Astrocyte of the cerebellum (primary cell): Measurements from ENCODE around the gene ITK.
"Not testable (repeated sequence)": the region's sequence is repeated elsewhere in the genome, so short reads cannot be mapped to it uniquely, and the experiment has no call there.

Experiments
- DNase-seq: peaks from one replicate; pipeline ENCODE4 v3.0.0-alpha.2; 2011; ENCODE audit warnings: low read depth
- H3K4me3 ChIP-seq: 2 replicates; pipeline ENCODE4 v1.5.1; 2011; ENCODE audit warnings: mild to moderate bottlenecking, low read depth, low read length, moderate library complexity
- CTCF ChIP-seq: IDR thresholded peaks from 2 replicates; pipeline ENCODE4 v1.5.1; 2012; ENCODE audit warnings: low read length, low read depth, moderate library complexity, mild to moderate bottlenecking; ENCODE audit errors: missing control alignments
- in situ Hi-C: cut with HindIII; loops from 2 replicates; pipeline ENCODE4 v1.10.0; 2017; ENCODE audit warnings: low sequenced_read_pairs

Gene ITK

GRCh38 chr5:157203417-157203816 is 22.8 kb downstream of the ITK start:
- TF ChIP-seq CTCF, result no peak
- in situ Hi-C loops, result no loop called here
- H3K4me3 ChIP-seq, result no peak overlapping the region
- no peak for DNase-seq

DNA sequence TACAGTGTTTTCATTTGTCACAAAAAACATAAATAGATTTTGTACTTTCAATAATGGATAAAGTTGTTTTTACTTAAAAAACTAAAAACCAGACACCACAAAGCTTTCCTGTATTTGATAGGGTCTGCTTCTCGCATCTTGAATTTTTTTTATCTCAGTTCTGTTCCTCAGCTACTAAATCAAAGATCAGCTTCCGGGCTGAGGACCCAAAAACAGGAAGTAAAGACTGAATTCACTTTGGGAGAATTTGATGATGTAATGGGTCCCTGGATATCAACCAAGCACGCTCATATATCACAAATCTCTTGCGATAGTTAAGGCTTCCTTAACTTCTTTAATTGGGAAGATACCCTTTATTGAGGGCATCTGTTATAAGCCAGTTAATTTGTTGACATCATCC is 24.1 kb downstream of the ITK start:
- no peak overlapping the region for H3K4me3 ChIP-seq
- no peak for TF ChIP-seq CTCF
- DNase-seq, result no peak
- in situ Hi-C loops, result no loop called here

DNA sequence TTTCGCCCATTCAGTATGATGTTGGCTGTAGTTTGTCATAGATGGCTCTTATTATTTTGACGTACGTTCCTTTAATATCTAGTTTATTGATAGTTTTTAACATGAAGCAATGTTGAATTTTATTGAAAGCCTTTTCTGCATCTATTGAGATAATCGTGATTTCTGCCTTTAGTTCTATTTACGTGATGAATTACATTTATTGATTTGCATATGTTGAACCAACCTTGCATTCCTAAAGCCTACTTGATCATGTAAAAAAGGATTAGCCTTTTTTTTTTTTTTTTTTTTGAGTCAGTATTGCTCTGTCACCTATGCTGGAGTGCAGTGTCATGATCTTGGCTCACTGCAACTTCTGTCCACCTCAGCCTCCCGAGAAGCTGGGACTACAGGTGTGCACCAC is 25.1 kb downstream of the ITK start:
- H3K4me3 ChIP-seq, result no peak overlapping the region
- no peak for DNase-seq
- in situ Hi-C loops, result no loop called here
- TF ChIP-seq CTCF, result no peak

DNA sequence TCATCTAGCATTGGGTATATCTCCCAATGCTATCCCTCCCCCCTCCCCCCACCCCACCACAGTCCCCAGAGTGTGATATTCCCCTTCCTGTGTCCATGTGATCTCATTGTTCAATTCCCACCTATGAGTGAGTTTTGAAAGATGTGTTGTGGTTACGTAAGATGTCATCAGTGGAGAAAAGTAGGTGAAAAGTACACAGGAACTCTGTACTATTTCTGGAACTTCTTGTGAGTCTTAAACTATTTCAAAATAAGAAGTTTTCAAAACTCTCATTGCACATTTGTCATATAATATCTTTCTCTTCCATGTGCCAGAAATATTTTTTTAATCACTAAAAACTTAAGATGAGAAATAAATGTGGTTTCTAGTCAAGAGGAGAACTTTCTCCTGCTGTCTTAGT is 30.0 kb downstream of the ITK start:
- in situ Hi-C loops, DNase-seq, H3K4me3 ChIP-seq: not testable (repeated sequence)

GRCh38 chr5:157212307-157212706 is 31.7 kb downstream of the ITK start:
- no peak for DNase-seq
- in situ Hi-C loops, result no loop called here
- H3K4me3 ChIP-seq, result no peak overlapping the region
- no peak for TF ChIP-seq CTCF

DNA sequence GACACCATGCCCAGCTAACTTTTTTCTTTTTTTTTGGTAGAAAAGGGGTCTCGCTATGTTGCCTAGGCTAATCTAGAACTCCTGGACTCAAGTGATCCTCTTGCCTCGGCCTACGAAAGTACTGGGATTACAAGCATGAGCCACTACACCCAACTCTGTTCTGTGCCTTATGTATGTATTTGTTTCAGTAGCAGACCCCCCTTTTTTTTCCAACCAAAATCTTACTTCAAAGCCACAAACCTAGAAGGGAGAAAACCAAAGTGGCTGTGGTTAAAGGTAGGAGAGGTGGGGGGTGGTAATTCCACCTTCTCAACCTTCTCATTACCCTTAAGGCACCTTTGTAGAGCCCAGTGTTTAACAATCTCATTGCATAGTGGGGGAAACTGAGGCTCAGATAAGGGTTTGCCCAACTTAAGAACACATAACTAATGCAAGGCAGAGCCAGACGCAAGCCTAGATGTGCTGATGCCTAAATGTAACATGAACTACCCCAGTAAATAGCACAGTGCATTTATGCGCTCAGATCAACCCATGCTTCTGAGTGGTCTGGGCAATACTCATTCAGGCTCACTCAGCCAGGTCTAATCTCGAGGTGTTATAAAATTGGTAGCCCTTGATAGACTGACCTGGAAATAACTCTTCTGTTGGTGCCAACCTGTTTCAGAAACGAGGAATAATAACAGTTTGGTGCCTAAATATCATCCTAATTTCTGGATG is 33.0 kb downstream of the ITK start:
- H3K4me3 ChIP-seq, result no peak overlapping the region
- no peak for TF ChIP-seq CTCF
- in situ Hi-C loops, result no loop called here
- no peak for DNase-seq

- no peak overlapping the region for H3K4me3 ChIP-seq
- no peak for TF ChIP-seq CTCF
- in situ Hi-C loops, result no loop called here
- no peak for DNase-seq
Observed at GRCh38 chr5:157214415-157214814, 33.8 kb downstream of the ITK start.
